TTC549 (cell line): ENCODE measurements around the gene GNGT2.

ENCODE experiments used
- FAIRE-seq: peaks from 2 replicates; lab custom pipeline; 2012; peaks lifted over from hg19 to GRCh38; lab: Jason Lieb, UNC

Gene GNGT2

DNA sequence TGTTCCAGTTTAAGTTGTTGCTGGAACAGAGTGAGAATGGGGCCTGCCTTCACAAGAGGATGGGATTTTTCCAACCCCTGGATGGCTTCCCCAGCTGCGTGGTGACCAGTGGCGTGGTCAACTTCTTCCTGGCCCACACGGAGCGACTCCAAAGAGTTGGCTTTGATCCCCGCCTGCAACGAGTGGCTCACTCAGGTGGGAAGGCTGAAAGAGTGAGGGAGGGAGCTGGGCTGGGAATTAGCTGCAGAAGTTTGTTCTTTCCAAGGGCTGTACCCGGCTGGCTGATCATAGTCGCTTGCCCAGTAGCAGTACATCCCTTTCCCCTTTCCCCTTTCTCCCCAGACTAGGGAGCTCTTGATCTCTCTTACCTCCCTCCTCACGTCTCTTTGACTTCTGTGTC, 41.7 kb downstream of the GNGT2 start:
- no peak for FAIRE-seq

DNA sequence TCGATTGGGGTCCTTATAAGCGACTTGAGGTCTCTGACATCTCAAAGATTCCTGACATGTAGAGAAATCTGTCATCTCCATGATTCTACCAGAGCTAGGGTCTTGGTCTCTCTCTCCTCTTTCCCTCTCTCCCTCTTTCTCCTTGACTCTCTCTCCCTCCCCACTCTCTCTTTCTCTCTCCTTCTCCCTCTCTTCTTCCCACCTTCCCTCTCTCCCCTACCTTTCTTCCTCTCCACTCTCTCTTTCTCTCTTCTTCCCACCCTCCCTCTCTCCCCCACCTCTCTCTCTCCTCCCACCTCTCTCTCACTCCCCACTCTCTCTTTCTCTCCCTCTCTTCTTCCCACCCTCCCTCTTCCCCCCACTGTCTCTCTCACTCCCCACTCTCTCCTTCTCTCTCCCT, 45.2 kb downstream of the GNGT2 start:
- FAIRE-seq = no peak

DNA sequence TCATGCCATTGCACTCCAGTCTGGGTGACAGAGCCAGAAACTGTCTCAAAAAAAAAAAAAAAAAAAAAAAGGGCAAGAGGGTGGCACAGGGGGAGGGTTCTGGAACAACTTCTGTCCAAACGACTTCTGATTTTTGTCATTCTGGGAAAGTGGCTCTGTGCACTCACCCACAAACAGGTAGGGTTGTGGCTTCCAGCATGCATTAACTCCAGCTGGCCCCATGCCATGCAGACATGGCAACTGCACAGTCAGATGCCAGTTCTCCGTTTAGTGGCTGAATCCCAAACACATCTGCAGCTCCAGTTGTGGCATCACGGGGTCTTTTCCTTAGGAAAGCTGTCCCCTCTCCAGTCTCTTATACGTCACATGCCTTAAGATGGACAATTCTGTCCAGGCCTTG, 47.5 kb downstream of the GNGT2 start:
- no peak for FAIRE-seq

DNA sequence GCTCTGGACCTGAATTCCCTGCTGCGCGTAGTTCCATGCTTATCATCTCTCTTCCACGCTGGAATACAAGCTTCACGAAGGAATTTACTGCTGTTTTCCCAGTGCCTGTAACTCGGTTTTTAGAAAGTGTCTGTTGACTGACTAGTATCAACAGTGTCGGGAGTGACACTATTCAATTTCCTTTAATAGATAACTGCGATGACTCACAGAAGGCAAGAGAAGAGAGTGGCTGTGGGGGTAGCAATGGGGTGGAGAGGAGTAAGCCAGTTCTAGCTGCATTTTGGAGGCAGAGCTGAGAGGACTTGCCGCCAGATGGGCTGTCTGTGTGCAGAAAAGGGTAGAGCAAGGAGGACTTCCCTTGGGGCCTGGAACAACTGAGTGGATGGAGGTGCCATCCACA, 52.6 kb downstream of the GNGT2 start:
- FAIRE-seq = no peak

DNA sequence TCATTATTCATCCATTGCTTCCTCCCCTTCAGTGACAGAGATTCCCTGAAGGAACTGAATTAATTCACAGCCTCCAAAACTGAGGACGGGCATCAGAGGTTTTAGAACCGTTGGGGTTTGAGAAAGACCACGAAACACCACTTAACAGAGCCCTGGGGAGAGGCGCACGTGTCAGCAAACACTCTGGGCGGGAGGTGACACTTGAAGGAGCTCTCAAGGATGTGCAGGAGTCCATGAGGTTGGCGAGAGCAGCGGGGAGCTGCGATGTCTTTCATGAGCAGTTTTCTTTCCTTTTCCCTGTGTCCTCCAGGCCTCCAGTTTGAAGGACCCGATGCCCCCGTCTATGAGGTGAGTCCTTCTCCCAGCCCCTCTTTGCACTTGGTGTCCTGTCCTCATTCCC, 54.1 kb downstream of the GNGT2 start:
- no peak for FAIRE-seq
